ENCODE results near the gene PAK1. TPM values are rescaled to one million over a fixed set of nuclear protein-coding genes. Genes with fewer than 3 reads are reported as not detected.

The PAK1 gene
- total and polyA plus RNA-seq, 2 of the 8 experiments (the other 6 are each of a cell fraction or from before 2014, with no cell fraction given), result 87.7 to 151 TPM

DNA sequence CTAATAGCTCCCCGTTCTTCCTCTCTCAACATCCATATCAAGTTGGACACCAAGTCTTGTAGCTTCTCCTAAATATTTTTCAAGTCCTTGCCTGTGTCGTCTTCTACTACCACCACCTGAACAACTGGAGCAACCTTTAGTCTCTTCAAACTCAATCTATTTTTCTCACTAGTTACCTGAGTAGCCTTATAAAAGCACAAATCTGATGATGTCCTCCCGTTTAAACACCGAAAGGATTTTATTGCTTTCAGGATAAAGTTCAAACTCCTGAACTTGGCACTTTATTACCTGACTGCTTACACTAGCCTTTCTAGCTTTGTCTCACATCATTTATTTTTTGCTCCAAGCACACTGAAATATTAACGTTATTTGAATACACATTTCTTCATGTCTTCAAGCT lies 1.3 kb upstream of the PAK1 start:
- ChIA-PET CTCF (ENCODE audit: partially characterized antibody) (interaction anchor here (0.6 to 2.0 kb wide), 8 partner anchors 13 to 104 kb away, joined by 3 to 10 read pairs (median 3); no protein-coding TSS in a partner anchor), POLR2A (ENCODE audit: partially characterized antibody) (interaction anchor here (1.1 kb wide), 1 partner anchor 26 kb away, joined by 3 read pairs; no protein-coding TSS in a partner anchor)
- Histone ChIP-seq H3K79me2 (ENCODE audit: control insufficient read depth in 1 of 2, insufficient read depth in 2 of 2, low read length in 2 of 2) (peaks cover 0 to 19% of the 10 kb centered on the region in 2 experiments; a peak in 3 of 4 replicates), H3K27ac (ENCODE audit: low read depth, low read length) (no peak overlapping the region), H3K9me3 (ENCODE audit: insufficient read depth in 2 of 2, low read depth in 1 of 2, low read length in 1 of 2) (no peaks in the 10 kb centered on the region), H4K5ac (ENCODE audit: insufficient read length, low read depth, low read length) (no peak overlapping the region), H3K23ac (ENCODE audit: insufficient read length) (no peak overlapping the region), H3K4ac (replicated peaks; ENCODE audit: insufficient read length, low read depth, low read length) (no peak overlapping the region), H2BK15ac (ENCODE audit: low read length) (no peak overlapping the region), H4K91ac (replicated peaks; ENCODE audit: insufficient read length, low read length) (no peak overlapping the region), H2AFZ (ENCODE audit: low read length) (no peak overlapping the region), H3K4me1 (replicated peaks in 1 of 4; ENCODE audit: control insufficient read depth in 3 of 4, insufficient read depth in 4 of 4, low read length in 3 of 4) (peaks cover 3 to 17% (median 17%) of the 10 kb centered on the region in 4 experiments), H4K20me1 (replicated peaks in 1 of 2; ENCODE audit: control insufficient read depth in 1 of 2, insufficient read depth in 2 of 2, low read length in 2 of 2) (no peaks in the 10 kb centered on the region), H4K8ac (ENCODE audit: extremely low read depth, insufficient read depth, low read length) (no peak overlapping the region), H3K9ac (replicated peaks in 1 of 4; ENCODE audit: extremely low read depth in 1 of 4, low read depth in 3 of 4, low read length in 3 of 4) (no peak overlapping the region), H3K14ac (ENCODE audit: insufficient read length) (no peak overlapping the region), H2BK5ac (ENCODE audit: low read depth, low read length) (no peak overlapping the region), H3K36me3 (ENCODE audit: control insufficient read depth in 2 of 4, insufficient read depth in 4 of 4, low read length in 3 of 4) (no peaks in the 10 kb centered on the region), H3K18ac (ENCODE audit: extremely low read depth, low read length) (no peak overlapping the region), H3K4me3 (ENCODE audit: extremely low read depth in 1 of 4, insufficient read depth in 2 of 4, low read depth in 3 of 4, low read length in 4 of 4) (no peak overlapping the region), H2AK5ac (ENCODE audit: low read depth, low read length) (no peak overlapping the region), H2BK20ac (ENCODE audit: low read length) (no peak overlapping the region), H3K27me3 (replicated peaks in 1 of 4; ENCODE audit: control insufficient read depth in 3 of 4, extremely low read depth in 1 of 4, insufficient read depth in 3 of 4, low read length in 3 of 4) (no peaks in the 10 kb centered on the region), H3K23me2 (ENCODE audit: low read depth, low read length) (peaks cover 3% of the 10 kb centered on the region; the same call in 1 of the 2 replicates), H3K56ac (replicated peaks; ENCODE audit: insufficient read length, low read depth, low read length) (no peak overlapping the region), H2BK120ac (replicated peaks; ENCODE audit: low read depth, low read length) (no peak overlapping the region), H2BK12ac (ENCODE audit: low read depth, low read length) (peak overlapping the region; percentile 28; the same call in 1 of the 2 replicates), H3K79me1 (ENCODE audit: low read depth, low read length) (no peaks in the 10 kb centered on the region), H3K4me2 (ENCODE audit: insufficient read depth in 1 of 2, low read depth in 2 of 2, low read length in 2 of 2) (peak overlapping the region in 1 of 2 experiments; percentile 64; a peak in 1 of 4 replicates)
- 90% methylated on average over 5 of the region's 5 CpGs; no CpG with 5 or more reads in 1 of the 2 experiments for WGBS, 2 experiments (ENCODE audit: extremely low coverage in 1 of 2, insufficient coverage in 1 of 2, insufficient read length in 1 of 2, insufficient replicate concordance in 2 of 2, low coverage in 1 of 2, low lambda C conversion rate in 2 of 2, missing lambda C conversion rate in 1 of 2)
- FAIRE-seq (no peak), DNase-seq (ENCODE audit: low read depth in 1 of 2, low spot score in 2 of 2) (no peak)
- TF ChIP-seq YY1 (IDR thresholded peaks at IDR 0.05; ENCODE audit: low read depth, low read length) (no peak), RFX5 (IDR thresholded peaks at IDR 0.05; ENCODE audit: borderline replicate concordance, low read depth, low read length) (no peak), FOSL1 (IDR thresholded peaks at IDR 0.05; ENCODE audit: insufficient read depth, low read depth, low read length) (no peak), BCL11A (IDR thresholded peaks at IDR 0.05; ENCODE audit: low read depth in 2 of 2, low read length in 2 of 2) (no peak), SIN3A (conservative IDR thresholded peaks at IDR 0.05 in 1 of 2, IDR thresholded peaks at IDR 0.05 in 1 of 2; ENCODE audit: low read depth in 1 of 2, low read length in 2 of 2) (no peak), POLR2A (IDR thresholded peaks at IDR 0.05; ENCODE audit: control extremely low read depth in 1 of 2, low read depth in 2 of 2, low read length in 2 of 2) (no peak)
